GM18868 (cell line): ENCODE results near the gene UBE3D.

Source experiments
- ATAC-seq: cut with Tn5 transposase; IDR thresholded peaks from one replicate; pipeline ENCODE4 v1.9.1; 2021; ENCODE audit warnings: mild to moderate bottlenecking, moderate library complexity; ENCODE audit not compliant: unreplicated experiment

UBE3D gene

GRCh38 chr6:83065511-83066192 is at the start of gene UBE3D:
UBE3D (minus strand) TSS chr6:83065841; CDS start chr6:83065718, 123 bp downstream.
- ATAC-seq = peak; percentile 64

- peak; percentile 55 for ATAC-seq
These were observed 48.5 kb upstream of the UBE3D start for GRCh38 chr6:83114164-83114563.

GRCh38 chr6:83113258-83113657 is 47.6 kb upstream of the UBE3D start:
- ATAC-seq = no peak

- no peak for ATAC-seq
These were observed 42.7 kb upstream of the UBE3D start for GRCh38 chr6:83108378-83108777.

GRCh38 chr6:83098589-83098988 is 32.9 kb upstream of the UBE3D start:
- no peak for ATAC-seq

- no peak for ATAC-seq
These were observed 32.0 kb upstream of the UBE3D start for GRCh38 chr6:83097675-83098074.

GRCh38 chr6:83097204-83097603 is 31.6 kb upstream of the UBE3D start:
- ATAC-seq = no peak

GRCh38 chr6:83096791-83097190 is 31.1 kb upstream of the UBE3D start:
- no peak for ATAC-seq

- no peak for ATAC-seq
These were observed 27.2 kb upstream of the UBE3D start for GRCh38 chr6:83092756-83093399.

GRCh38 chr6:83086751-83087150 is 21.1 kb upstream of the UBE3D start:
- peak; percentile 99 for ATAC-seq

GRCh38 chr6:83083476-83083875 is 17.8 kb upstream of the UBE3D start:
- ATAC-seq = no peak

GRCh38 chr6:83073615-83074014 is 8.0 kb upstream of the UBE3D start:
- no peak for ATAC-seq

- ATAC-seq = no peak
These were observed 7.1 kb upstream of the UBE3D start for GRCh38 chr6:83072726-83073125.

GRCh38 chr6:83071707-83072106 is 6.1 kb upstream of the UBE3D start:
- no peak for ATAC-seq

GRCh38 chr6:83071023-83071422 is 5.4 kb upstream of the UBE3D start:
- ATAC-seq = peak; percentile 62

- no peak for ATAC-seq
These were observed 4.0 kb upstream of the UBE3D start for GRCh38 chr6:83069633-83070032.

- ATAC-seq = no peak
These were observed 3.0 kb upstream of the UBE3D start for GRCh38 chr6:83068616-83069015.

GRCh38 chr6:83067448-83068439 is 2.1 kb upstream of the UBE3D start, which contains the start of gene DOP1A:
DOP1A (plus strand) TSS chr6:83067671; CDS start chr6:83096978, 29,307 bp downstream.
- ATAC-seq = peak; percentile 81

- ATAC-seq = no peak
These were observed 3.4 kb downstream of the UBE3D start for GRCh38 chr6:83062225-83062624.

GRCh38 chr6:83061190-83061589 is 4.5 kb downstream of the UBE3D start:
- ATAC-seq = no peak

- peak; percentile 83 for ATAC-seq
These were observed 7.8 kb downstream of the UBE3D start for GRCh38 chr6:83057705-83058321.
